ENCODE results near the gene SRC.

DNA sequence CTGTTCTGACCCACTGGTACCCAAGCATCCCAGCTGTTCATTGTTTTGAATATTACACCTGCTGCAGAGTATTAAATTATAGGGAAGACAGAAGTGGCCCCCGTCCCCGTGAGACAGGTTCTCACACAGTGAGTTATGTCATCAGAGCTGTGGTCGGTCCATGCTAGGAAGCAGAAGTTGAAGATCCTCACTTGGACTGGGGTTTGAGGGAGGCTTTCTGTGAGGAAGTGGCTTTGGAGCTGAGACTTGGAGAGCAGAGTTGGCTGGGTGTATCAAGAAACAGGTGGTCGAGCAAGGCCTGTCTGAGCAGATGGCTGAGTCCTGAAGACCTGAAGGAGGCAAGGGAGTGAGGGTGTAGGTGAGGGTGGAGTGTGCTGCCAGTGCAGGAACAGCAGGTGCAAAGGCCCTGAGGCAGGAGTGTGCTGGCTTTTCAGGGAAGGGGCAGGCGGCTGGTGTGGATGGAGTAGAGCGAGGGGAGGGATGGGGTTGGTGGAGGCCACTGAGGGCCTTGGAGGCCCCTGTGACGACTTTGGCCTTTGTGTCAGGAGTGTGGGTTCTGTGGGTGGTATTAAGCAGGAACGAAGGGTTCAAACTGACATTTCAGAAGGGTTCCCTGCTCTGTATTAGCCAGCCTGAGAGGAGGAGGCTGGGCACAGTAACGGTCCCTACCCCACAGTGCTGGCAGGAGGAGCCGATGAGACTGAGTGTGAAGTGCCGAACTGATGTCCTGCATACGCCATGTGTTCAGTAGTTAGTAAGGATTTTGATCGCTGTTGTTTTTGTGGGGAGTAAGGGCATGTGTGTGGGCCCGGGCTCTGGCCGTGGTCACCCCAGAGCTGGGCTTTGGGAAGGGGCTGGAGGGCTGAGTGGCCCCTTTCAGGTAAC, 11.8 kb downstream of the SRC start:
- TF ChIP-seq, protein P1, sequence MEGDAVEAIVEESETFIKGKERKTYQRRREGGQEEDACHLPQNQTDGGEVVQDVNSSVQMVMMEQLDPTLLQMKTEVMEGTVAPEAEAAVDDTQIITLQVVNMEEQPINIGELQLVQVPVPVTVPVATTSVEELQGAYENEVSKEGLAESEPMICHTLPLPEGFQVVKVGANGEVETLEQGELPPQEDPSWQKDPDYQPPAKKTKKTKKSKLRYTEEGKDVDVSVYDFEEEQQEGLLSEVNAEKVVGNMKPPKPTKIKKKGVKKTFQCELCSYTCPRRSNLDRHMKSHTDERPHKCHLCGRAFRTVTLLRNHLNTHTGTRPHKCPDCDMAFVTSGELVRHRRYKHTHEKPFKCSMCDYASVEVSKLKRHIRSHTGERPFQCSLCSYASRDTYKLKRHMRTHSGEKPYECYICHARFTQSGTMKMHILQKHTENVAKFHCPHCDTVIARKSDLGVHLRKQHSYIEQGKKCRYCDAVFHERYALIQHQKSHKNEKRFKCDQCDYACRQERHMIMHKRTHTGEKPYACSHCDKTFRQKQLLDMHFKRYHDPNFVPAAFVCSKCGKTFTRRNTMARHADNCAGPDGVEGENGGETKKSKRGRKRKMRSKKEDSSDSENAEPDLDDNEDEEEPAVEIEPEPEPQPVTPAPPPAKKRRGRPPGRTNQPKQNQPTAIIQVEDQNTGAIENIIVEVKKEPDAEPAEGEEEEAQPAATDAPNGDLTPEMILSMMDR (optimal IDR thresholded peaks at IDR 0.05 in 1 of 3, IDR thresholded peaks at IDR 0.05 in 1 of 3, conservative IDR thresholded peaks at IDR 0.05 in 1 of 3; ENCODE audit: extremely low read depth in 1 of 3, insufficient read depth in 2 of 3, low read length in 3 of 3): no peak
- TF ChIP-seq EZH2 (IDR thresholded peaks at IDR 0.05; ENCODE audit: low read length): no peak
